HCT116 (cell line): ENCODE data around the gene RAB26.
A peak's percentile ranks its signal among the peaks of the same experiment; 100 is the strongest.

Experiments used
- CEBPB ChIP-seq: IDR thresholded peaks from 2 replicates; pipeline ENCODE4 v1.6.1; 2012; ENCODE audit warnings: low read depth
- EGR1 ChIP-seq: IDR thresholded peaks from 2 replicates; pipeline ENCODE4 v1.6.1; 2012; ENCODE audit warnings: low read depth
- EZH2 ChIP-seq: fragments of 200-600 bp; sonication (generic); IDR thresholded peaks from 2 replicates; pipeline ENCODE4 v1.6.1; 2017; ENCODE audit warnings: antibody characterized with exemption, mixed run types
- EZH2phosphoT487 ChIP-seq: fragments of 200-600 bp; IDR thresholded peaks from 2 replicates; pipeline ENCODE4 v1.6.1; 2018; ENCODE audit warnings: antibody characterized with exemption, borderline replicate concordance
- JUND ChIP-seq: IDR thresholded peaks from 2 replicates; pipeline ENCODE4 v1.6.1; 2012
- POLR2A ChIP-seq: IDR thresholded peaks from 2 replicates; pipeline ENCODE4 v1.7.0; 2011; ENCODE audit warnings: borderline replicate concordance; ENCODE audit not compliant: insufficient read depth, insufficient read length; ENCODE audit errors: extremely low read depth
- POLR2AphosphoS5 ChIP-seq: IDR thresholded peaks from 2 replicates; pipeline ENCODE4 v1.6.1; 2011; ENCODE audit warnings: mild to moderate bottlenecking, low read depth, low read length, moderate library complexity
- RAD21 ChIP-seq: IDR thresholded peaks from 2 replicates; pipeline ENCODE4 v1.6.1; 2012; ENCODE audit warnings: low read depth, mild to moderate bottlenecking
- SP1 ChIP-seq: IDR thresholded peaks from 2 replicates; pipeline ENCODE4 v1.6.1; 2012; ENCODE audit warnings: low read depth
- TCF7L2 ChIP-seq: IDR thresholded peaks from 2 replicates; pipeline ENCODE4 v1.7.0; 2011; ENCODE audit warnings: borderline replicate concordance, inconsistent platforms; ENCODE audit not compliant: insufficient read depth, insufficient read length; ENCODE audit errors: extremely low read depth
- ZNF274 ChIP-seq: fragments of 200-500 bp; sonication (Bioruptor generic); IDR thresholded peaks from 2 replicates; pipeline ENCODE4 v1.6.1; 2014; ENCODE audit warnings: mild to moderate bottlenecking, low read depth, low read length, inconsistent platforms
- TF ChIP-seq, protein P1 (sequence below), 3 experiments: fragments of 200-600 bp in 1 of 3; sonication (generic) in 1 of 3; IDR thresholded peaks in 2 of 3; conservative IDR thresholded peaks in 1 of 3; 2 replicates each; pipeline ENCODE4 v1.5.1; 2012 to 2017; ENCODE audit warnings: low read depth in 2 of 3, low read length in 2 of 3, antibody characterized with exemption in 1 of 3, borderline replicate concordance in 1 of 3, control low read depth in 1 of 3, mild to moderate bottlenecking in 1 of 3, mixed read lengths in 1 of 3, mixed run types in 1 of 3, moderate library complexity in 1 of 3; ENCODE audit not compliant: insufficient read depth in 1 of 3
- TF ChIP-seq, protein P2 (sequence below): IDR thresholded peaks from 2 replicates; pipeline ENCODE4 v1.6.1; 2012
- TF ChIP-seq, protein P3 (sequence below): IDR thresholded peaks from 2 replicates; pipeline ENCODE4 v1.6.1; 2012

DNA sequence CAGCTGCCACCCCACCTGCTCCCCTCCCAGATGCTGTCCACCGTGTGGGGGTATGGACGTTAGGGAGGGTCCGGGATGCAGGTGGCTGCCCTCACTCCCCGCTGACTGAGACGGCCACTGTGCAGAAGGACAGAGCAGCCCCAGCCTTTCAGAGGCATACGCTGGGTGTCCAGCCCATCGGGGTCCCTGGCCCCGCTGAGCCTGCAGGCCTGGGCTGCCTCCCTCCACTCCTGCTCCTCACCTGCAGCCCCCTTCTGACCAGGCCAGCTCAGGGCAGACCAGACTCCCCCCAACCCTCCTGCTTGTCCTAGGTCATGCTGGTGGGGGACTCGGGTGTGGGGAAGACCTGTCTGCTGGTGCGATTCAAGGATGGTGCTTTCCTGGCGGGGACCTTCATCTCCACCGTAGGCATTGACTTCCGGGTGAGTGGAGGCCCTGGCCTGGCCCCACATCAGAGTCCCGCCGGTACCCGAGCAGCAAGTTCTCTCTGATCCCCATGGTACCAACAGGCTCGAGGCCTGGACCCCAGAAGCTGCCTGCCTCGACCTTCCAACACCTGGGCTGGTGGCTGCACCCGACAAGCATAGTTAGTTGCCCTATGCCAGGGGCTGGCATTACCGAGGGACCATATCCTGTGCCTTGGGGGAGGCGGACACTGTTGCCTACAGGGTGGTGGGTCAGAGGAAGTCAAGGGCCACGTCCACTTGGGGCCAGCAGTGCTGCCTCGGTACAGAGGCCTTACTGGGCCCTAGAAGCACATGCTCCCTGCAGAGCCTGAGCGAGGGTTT lies 1.4 kb downstream of the RAB26 start:
- TF ChIP-seq, protein P1, sequence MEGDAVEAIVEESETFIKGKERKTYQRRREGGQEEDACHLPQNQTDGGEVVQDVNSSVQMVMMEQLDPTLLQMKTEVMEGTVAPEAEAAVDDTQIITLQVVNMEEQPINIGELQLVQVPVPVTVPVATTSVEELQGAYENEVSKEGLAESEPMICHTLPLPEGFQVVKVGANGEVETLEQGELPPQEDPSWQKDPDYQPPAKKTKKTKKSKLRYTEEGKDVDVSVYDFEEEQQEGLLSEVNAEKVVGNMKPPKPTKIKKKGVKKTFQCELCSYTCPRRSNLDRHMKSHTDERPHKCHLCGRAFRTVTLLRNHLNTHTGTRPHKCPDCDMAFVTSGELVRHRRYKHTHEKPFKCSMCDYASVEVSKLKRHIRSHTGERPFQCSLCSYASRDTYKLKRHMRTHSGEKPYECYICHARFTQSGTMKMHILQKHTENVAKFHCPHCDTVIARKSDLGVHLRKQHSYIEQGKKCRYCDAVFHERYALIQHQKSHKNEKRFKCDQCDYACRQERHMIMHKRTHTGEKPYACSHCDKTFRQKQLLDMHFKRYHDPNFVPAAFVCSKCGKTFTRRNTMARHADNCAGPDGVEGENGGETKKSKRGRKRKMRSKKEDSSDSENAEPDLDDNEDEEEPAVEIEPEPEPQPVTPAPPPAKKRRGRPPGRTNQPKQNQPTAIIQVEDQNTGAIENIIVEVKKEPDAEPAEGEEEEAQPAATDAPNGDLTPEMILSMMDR (IDR thresholded peaks at IDR 0.05 in 2 of 3, conservative IDR thresholded peaks at IDR 0.05 in 1 of 3; ENCODE audit: borderline replicate concordance in 1 of 3, insufficient read depth in 1 of 3, low read depth in 2 of 3, low read length in 2 of 3): no peak
- TF ChIP-seq, protein P2, sequence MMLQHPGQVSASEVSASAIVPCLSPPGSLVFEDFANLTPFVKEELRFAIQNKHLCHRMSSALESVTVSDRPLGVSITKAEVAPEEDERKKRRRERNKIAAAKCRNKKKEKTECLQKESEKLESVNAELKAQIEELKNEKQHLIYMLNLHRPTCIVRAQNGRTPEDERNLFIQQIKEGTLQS: no peak
- TF ChIP-seq EZH2: no peak
- no peak for TF ChIP-seq EGR1
- TF ChIP-seq ZNF274: no peak
- no peak for TF ChIP-seq POLR2A
- TF ChIP-seq RAD21: no peak
- TF ChIP-seq EZH2phosphoT487: no peak
- no peak for TF ChIP-seq SP1
- TF ChIP-seq POLR2AphosphoS5: peak; percentile 48
- TF ChIP-seq TCF7L2: peak; percentile 50
- no peak for TF ChIP-seq CEBPB
- TF ChIP-seq JUND: no peak
- TF ChIP-seq, protein P3, sequence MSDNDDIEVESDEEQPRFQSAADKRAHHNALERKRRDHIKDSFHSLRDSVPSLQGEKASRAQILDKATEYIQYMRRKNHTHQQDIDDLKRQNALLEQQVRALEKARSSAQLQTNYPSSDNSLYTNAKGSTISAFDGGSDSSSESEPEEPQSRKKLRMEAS: no peak
